HG03378 (cell line): Measurements from ENCODE around the gene MREG.
"Not testable (repeated sequence)": the region's sequence is repeated elsewhere in the genome, so short reads cannot be mapped to it uniquely, and the experiment has no call there.

Experiments
- ATAC-seq: cut with Tn5 transposase; IDR thresholded peaks from one replicate; pipeline ENCODE4 v1.9.1; 2021; ENCODE audit warnings: mild to moderate bottlenecking, moderate library complexity; ENCODE audit not compliant: unreplicated experiment

The MREG gene

GRCh38 chr2:215965532-215966165, 47.7 kb downstream of the MREG start:
- ATAC-seq, result no peak

DNA sequence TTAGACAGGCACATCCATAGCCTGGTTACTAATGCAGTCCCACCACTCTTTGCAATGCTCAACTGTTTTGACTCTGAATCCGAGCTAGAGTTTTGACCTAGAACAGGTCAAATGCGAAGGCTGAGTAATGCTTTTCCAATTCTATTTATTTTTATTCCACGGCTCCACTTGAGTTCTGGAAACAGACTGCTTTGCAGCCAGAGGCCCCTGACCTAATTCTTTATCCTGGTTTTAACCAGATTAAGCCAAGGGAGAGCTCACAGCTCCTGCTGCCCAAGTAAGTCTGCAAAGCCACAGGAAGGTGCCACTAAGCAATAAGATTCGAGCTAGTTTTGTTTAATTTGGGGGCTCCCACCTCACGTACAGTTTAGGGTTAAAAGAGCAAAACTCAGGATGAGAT, 51.4 kb downstream of the MREG start:
- no peak for ATAC-seq

GRCh38 chr2:215958257-215958656, 55.1 kb downstream of the MREG start:
- no peak for ATAC-seq

DNA sequence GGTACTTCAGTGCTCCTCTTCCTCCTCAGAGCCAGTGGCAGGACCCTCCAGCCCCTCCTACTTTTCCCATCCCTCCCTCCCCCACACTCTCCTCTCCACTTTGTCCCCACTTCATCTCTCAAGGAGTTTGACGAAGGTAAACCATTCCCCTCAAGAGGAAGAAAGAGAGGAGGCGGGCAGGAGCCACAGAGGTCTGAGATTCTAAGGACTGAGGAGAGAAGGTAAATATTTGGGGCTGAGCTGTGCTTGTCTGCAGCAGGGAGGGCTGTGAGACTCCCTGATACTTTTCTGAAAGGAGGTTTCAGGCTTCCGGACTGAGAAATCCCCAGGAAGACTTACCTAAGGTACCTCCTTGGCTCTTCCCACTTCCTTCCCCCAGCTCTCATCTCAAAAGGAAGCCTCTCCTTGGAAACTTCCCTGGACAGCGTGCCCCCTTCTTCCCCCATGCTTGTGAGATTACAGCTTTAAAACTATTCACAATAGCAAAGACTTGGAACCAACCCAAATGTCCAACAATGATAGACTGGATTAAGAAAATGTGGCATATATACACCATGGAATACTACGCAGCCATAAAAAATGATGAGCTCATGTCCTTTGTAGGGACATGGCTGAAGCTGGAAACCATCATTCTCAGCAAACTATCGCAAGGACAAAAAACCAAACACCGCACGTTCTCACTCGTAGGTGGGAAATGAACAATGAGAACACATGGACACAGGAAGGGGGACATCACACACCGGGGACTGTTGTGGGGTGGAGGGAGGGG, 55.8 kb downstream of the MREG start:
- ATAC-seq, result not testable (repeated sequence)

DNA sequence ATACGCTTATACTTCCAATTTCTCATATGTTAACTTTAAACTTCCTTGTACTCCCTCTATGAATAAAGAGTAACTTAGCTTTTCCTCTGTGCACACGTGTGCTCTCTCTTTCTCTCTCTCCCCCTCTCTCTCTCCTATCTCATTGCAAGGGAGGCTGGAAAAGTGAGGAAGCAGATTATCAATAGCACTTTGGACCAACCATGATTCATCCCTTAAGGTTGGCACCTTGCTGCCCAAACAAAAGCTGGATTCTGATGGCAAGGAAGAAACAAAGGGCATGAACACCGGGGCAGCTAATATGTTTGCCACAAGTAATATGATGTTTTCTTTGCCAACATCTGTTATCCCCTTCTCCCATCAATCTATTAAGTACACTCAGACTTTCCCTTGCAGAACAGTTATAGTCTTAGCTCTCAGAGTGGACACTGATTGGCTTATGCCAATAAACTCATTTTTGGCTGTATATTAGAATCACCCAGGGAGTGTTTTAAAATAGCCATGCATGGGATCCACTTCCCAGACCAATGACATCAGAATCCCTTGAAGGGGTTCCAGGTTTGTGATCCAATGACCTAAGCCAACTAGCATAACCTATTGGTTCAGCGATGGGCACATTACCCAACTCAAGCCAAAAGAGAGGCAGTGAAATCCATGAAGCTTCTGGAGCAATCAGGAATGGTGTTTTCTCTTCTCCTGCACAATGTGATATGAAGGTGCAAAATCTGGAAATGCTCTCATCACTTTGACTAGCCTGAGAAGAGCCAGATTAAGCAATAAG, 60.3 kb downstream of the MREG start:
- ATAC-seq, result no peak

DNA sequence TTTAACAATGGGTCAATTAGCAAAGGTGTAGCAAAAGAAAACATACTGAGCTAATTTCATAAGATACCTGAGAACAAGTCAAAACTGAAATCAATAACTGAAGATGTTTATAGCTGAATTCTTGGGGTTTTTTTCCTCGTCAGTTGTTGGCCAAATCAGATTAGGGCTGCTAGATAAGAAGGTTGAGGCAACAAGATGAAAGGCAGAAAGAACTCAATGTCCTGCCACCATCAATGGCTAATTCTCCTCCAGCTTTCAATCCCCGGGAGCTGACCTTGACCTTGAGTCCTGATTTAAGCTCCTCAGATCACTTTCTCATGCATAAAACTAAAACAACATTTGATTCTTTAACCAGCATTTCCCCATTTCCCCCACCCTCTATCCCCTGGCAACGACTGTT, 61.8 kb downstream of the MREG start:
- ATAC-seq, result no peak

- ATAC-seq, result peak; percentile 96
Measured at GRCh38 chr2:215949991-215950404, 63.4 kb downstream of the MREG start.

- no peak for ATAC-seq
Measured at GRCh38 chr2:215948051-215948450, 65.3 kb downstream of the MREG start.

GRCh38 chr2:215946586-215946985, 66.8 kb downstream of the MREG start:
- no peak for ATAC-seq

- ATAC-seq, result no peak
Measured at GRCh38 chr2:215942194-215942593, 71.2 kb downstream of the MREG start.

DNA sequence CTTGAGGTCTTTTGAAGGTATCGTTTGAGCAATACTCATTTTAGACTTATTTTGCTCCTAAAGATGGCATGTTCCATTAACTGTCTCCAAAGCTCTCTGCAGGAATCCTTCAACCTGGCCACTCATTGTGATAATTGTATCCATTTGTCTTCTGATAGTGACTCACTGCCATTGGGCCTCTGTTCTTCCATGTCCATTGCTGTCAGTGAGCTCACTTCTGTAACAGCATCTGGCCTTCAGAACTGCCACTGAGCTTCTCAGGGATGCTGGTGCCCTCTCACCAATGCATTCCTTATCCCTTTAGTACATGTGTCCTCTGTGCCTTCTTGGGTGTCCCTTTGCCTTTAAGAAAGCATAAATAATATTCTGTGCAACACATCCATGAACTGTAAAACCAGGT, 71.6 kb downstream of the MREG start:
- no peak for ATAC-seq

- ATAC-seq, result no peak
Measured at GRCh38 chr2:215940645-215941184, 72.6 kb downstream of the MREG start.

DNA sequence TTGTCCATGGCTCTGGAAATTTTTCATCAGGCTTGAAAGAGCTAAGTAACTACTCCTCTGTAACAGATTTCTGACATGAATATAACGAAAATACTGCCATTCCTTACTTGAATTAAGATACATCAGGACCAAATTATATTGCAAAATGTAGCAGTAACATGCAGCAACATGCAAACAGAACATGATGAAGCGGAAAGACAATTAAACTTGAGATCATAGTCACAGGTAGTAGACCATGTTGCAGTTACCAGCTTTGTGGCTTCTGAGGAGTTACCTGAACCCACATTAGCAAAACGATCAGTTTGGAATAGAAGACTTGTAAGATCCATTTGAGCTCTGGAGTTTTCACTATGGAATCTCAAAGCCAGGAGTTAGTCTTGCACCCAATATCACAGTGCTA, 76.2 kb downstream of the MREG start:
- no peak for ATAC-seq

DNA sequence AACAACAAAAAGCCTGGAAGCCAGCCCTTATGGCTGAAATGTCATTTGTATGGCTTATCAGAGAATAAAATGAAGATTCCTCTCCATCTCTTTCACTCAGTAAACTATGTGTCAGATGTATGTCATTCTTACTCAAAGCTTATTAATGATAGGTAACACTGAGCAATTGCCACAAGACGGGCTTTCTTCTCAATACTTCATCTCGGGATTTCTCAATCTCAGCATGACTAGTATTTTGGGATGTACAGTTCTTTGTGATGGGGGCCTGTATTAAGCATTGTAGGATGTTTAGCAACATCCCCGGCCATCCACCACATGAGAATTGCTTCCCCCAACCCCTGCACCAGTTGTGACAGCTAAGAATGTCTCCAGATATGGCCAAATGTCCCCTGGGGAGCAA, 80.2 kb downstream of the MREG start:
- ATAC-seq, result no peak

- peak; percentile 73 for ATAC-seq
Measured at GRCh38 chr2:215931256-215931903, 82.0 kb downstream of the MREG start.

- no peak for ATAC-seq
Measured at GRCh38 chr2:215930505-215931253, 82.7 kb downstream of the MREG start.

DNA sequence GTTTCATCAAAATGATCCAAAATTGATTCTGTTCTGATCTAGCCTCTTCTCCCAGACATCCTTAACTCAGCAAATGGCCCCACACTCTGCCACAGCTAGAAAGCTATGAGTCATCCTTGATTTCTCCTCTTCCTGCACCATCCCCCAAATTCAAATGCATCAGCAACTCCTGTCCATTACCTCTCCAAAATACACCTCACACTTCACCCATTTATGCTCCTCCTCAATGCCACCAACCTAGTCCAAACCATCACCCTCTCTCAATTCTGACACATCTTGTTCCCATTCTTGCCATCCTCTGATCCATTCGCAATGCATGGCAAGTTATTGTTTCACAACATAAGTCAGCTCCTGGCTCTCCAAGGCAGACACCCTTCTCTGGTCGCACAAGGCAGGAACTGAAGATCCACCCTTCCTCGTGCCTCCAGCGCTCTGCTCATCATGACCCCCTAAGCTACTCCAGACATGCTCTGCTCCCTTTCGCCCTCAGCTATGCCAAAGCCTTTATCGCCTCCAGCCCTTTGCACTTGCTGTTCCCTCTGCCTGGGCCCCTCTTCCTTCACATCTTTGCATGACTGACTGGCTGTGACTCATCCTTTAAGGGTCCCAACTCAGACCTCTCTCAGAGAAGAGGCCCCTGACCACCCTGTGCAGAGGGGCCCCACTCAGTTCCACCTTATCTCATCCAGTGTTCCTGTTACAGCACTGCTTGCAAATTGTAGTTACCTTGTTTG, 83.6 kb downstream of the MREG start:
- ATAC-seq, result no peak

DNA sequence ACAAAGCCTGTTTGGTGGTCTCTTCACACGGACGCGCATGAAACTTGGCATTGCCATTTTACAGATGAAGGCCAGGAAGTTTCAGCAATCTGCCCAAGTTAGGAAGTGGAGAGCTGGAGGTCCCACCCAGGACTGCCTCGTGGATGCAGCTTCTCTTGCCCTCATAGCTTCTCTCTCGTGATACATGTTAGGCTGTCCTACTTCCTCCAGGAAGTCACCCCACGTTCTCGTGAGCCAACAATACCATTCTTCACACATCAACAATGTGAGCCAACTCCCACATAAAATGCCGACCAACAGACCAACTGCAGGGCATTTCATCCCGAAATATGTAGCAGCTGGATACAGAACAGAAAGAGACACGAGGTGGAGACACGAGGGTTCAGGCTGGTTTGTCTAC, 85.3 kb downstream of the MREG start:
- no peak for ATAC-seq

DNA sequence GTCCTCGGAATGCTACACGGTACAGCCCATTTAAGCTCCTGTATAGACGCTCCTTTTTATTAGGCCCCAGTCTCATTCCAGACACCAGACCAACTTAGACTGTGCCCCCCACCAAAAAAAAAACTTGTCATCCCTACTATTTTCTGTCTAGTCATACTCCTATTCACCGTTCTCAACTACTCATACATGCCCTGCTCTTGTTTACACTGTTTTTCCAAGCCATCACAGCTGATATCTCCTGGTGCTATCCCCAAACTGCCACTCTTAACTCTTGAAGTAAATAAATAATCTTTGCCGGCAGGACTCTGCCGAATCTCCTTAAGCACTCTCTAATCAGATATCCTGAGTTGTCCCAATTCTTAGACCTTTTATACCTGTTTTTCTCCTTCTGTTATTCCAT, 86.4 kb downstream of the MREG start:
- not testable (repeated sequence) for ATAC-seq

DNA sequence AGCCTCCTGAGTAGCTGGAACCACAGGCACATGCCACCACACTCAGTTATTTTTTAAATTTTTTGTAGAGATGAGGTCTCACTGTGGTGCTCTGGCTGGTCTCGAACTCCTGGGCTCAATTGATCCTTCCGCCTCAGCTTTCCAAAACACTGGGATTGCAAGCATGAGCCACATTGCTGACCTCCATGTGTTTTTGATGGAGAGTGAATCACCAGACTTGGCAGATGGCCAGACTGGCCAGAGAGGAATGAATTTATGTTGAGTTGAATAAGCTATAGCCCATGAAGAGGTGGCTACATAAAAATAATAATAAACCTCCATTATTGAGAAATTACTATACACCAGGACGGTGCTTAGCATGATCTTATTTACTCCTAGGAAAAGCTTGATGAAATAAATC, 91.5 kb downstream of the MREG start:
- ATAC-seq, result no peak
